HAP-1 (cell line): Measurements from ENCODE around the gene AFAP1L2.

Source experiments
- DNase-seq, 2 experiments: peaks; one replicate each; pipeline ENCODE4 v3.0.0-alpha.2; 2016 to 2020; ENCODE audit warnings: low spot score in 2 of 2
- H3K27me3 ChIP-seq: fragments of 250-450 bp; sonication (Bioruptor Pico); 2 replicates; pipeline ENCODE4 v1.5.1; 2020; ENCODE audit warnings: low read depth, mild to moderate bottlenecking, moderate library complexity
- H3K36me3 ChIP-seq: fragments of 250-450 bp; sonication (Bioruptor Pico); replicated peaks from 2 replicates; pipeline ENCODE4 v1.5.1; 2020; ENCODE audit warnings: mild to moderate bottlenecking
- H3K4me1 ChIP-seq: fragments of 250-450 bp; sonication (Bioruptor Pico); 2 replicates; pipeline ENCODE4 v1.5.1; 2020; ENCODE audit warnings: mild to moderate bottlenecking
- H3K4me3 ChIP-seq: fragments of 250-450 bp; sonication (Bioruptor Pico); 2 replicates; pipeline ENCODE4 v1.5.1; 2020; ENCODE audit warnings: mild to moderate bottlenecking, moderate library complexity
- H3K9me3 ChIP-seq: fragments of 250-450 bp; sonication (Bioruptor Pico); 2 replicates; pipeline ENCODE4 v1.5.1; 2020; ENCODE audit warnings: mild to moderate bottlenecking, moderate library complexity
- in situ Hi-C: fragments of 300-500 bp; cut with MboI; formaldehyde crosslinking; loops from 3 replicates; pipeline ENCODE4 v1.14.3; 2020; ENCODE audit warnings: low sequenced_read_pairs, inconsistent platforms, mixed read lengths

The AFAP1L2 gene

GRCh38 chr10:114388275-114388674, 16.0 kb downstream of the AFAP1L2 start:
- in situ Hi-C loops: no loop called here
- H3K36me3 ChIP-seq: no peaks in the 10 kb centered on the region
- H3K9me3 ChIP-seq: no peaks in the 10 kb centered on the region
- no peaks in the 10 kb centered on the region for H3K4me1 ChIP-seq
- no peak for DNase-seq
- no peaks in the 10 kb centered on the region for H3K27me3 ChIP-seq
- H3K4me3 ChIP-seq: no peak overlapping the region

DNA sequence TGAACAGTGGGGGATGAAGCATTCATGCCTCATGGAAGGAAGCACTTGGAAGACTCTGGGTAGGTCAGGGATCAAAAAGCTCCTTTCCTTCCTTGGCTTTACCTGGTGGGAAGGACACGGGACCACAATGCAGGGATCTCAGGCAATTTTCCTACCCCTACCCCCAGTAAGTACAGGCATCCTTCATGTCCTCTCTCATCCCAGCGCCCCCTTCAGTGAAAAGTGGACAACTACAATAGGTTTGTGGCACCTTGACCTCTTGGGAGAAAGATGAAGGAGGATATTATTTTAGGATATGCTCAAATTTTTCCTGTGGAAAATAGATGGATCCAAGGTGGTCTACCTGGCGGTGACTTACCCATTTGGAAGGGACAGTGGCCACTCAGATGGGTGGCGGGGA, 16.5 kb downstream of the AFAP1L2 start:
- Histone ChIP-seq H3K27me3 (0 out of 2 replicates have a peak, but pooled peaks cover 1% of the 10 kb centered on the region), H3K36me3 (no peaks in the 10 kb centered on the region), H3K9me3 (no peaks in the 10 kb centered on the region), H3K4me3 (no peak overlapping the region), H3K4me1 (no peaks in the 10 kb centered on the region)
- no peak for DNase-seq
- in situ Hi-C loops: no loop called here

DNA sequence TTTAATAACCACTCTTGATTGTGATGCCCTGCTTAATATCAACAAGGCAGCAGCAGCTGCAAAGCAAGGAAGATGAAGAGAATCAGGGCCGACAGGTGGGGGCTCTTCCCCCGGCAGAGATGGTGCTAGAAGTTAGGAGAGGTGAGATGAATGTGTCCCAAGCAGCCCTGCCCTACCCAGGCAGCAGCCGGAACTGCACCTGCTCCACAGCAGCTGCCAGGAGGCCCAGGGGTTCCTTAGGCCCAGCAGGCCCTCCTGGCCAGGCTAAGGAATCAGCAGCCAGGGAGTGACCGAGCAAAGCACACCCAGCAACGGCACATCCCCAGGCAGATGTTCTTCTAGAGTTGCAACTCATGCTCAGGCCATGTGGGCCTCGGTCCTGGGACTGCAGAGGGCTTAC, 17.9 kb downstream of the AFAP1L2 start:
- no peaks in the 10 kb centered on the region for H3K4me1 ChIP-seq
- H3K4me3 ChIP-seq: no peak overlapping the region
- no peaks in the 10 kb centered on the region for H3K9me3 ChIP-seq
- H3K27me3 ChIP-seq: peaks cover 3% of the 10 kb centered on the region; the same call in 1 of the 2 replicates
- DNase-seq: no peak
- in situ Hi-C loops: no loop called here
- H3K36me3 ChIP-seq: no peaks in the 10 kb centered on the region

- Histone ChIP-seq H3K4me1 (no peaks in the 10 kb centered on the region), H3K4me3 (no peak overlapping the region), H3K9me3 (no peaks in the 10 kb centered on the region), H3K36me3 (no peaks in the 10 kb centered on the region), H3K27me3 (peaks cover 9% of the 10 kb centered on the region)
- DNase-seq: no peak
- in situ Hi-C loops: no loop called here
Observed at GRCh38 chr10:114385557-114385956, 18.7 kb downstream of the AFAP1L2 start.

GRCh38 chr10:114384601-114385000, 19.7 kb downstream of the AFAP1L2 start:
- H3K4me3 ChIP-seq: no peak overlapping the region
- no peaks in the 10 kb centered on the region for H3K36me3 ChIP-seq
- no peak for DNase-seq
- no peaks in the 10 kb centered on the region for H3K9me3 ChIP-seq
- no peaks in the 10 kb centered on the region for H3K4me1 ChIP-seq
- H3K27me3 ChIP-seq: peaks cover 9% of the 10 kb centered on the region
- in situ Hi-C loops: no loop called here

DNA sequence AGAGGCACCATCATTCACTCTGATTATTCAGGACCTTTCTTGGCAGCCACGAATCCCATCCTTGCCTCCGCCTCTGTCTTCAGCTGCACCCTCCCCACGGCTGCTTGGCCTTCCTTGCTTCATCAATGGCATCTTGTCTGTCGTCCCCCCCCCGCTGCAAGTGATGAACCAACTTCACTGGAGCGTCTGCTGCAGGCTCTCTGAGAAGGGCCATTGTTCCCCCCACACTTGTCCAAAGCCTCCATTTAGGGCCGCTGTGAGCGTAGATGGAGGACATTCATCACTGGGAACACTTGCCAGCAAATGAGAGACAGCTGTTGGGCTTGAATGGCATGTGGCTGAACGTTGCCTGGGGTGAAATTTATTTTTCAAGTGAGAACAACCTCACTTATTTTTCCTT, 20.1 kb downstream of the AFAP1L2 start:
- no peaks in the 10 kb centered on the region for H3K4me1 ChIP-seq
- H3K27me3 ChIP-seq: peaks cover 9% of the 10 kb centered on the region
- in situ Hi-C loops: no loop called here
- H3K4me3 ChIP-seq: no peak overlapping the region
- no peaks in the 10 kb centered on the region for H3K36me3 ChIP-seq
- H3K9me3 ChIP-seq: no peaks in the 10 kb centered on the region
- no peak for DNase-seq

DNA sequence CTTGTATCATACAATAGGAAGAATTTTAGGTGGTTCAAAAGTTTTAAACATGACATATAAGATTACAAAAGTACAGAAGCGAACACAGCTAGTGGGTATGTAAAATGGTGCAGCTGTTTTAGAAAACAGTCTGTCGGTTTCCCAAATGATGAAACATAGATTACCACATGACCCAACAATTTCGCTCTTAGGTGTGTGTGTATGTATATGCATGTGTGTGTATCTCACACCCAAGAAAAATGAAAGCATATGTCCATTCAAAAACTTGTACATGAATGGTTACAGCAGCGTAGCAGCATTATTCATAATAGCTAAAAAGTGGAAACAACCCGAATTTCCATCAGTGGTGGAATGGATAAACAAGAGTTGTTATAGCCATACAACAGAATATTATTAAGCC, 23.5 kb downstream of the AFAP1L2 start:
- H3K4me3 ChIP-seq: no peak overlapping the region
- DNase-seq: no peak
- no peaks in the 10 kb centered on the region for H3K4me1 ChIP-seq
- H3K9me3 ChIP-seq: no peaks in the 10 kb centered on the region
- peaks cover 9% of the 10 kb centered on the region for H3K27me3 ChIP-seq
- no peaks in the 10 kb centered on the region for H3K36me3 ChIP-seq
- in situ Hi-C loops: no loop called here

DNA sequence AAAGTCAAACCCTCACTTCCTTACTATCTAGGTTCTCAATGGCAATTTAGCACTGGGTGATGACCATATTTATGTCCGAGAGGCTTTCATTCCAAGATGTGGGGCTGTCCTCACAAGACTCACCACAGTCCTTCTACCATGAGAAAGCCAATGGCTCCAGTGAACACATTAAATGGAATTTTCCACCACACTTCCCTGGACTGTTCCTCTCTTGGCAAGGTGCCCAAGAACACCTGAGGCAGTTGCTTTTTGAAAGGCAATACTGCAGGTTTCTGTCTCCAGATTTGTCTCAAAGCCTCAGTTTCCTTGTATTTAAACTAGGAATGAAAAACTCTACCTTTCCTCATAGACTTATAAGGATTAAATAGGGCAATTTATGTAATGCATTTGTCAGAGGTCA, 24.2 kb downstream of the AFAP1L2 start:
- Histone ChIP-seq H3K36me3 (no peaks in the 10 kb centered on the region), H3K27me3 (peaks cover 9% of the 10 kb centered on the region), H3K4me3 (no peak overlapping the region), H3K4me1 (no peaks in the 10 kb centered on the region), H3K9me3 (no peaks in the 10 kb centered on the region)
- in situ Hi-C loops: no loop called here
- no peak for DNase-seq

GRCh38 chr10:114379631-114380041, 24.7 kb downstream of the AFAP1L2 start:
- no peak overlapping the region for H3K4me3 ChIP-seq
- DNase-seq: no peak
- H3K4me1 ChIP-seq: no peaks in the 10 kb centered on the region
- no peaks in the 10 kb centered on the region for H3K36me3 ChIP-seq
- H3K27me3 ChIP-seq: peaks cover 9% of the 10 kb centered on the region
- in situ Hi-C loops: no loop called here
- no peaks in the 10 kb centered on the region for H3K9me3 ChIP-seq

GRCh38 chr10:114376523-114376922, 27.8 kb downstream of the AFAP1L2 start:
- no peak for DNase-seq
- H3K4me3 ChIP-seq: no peak overlapping the region
- no peaks in the 10 kb centered on the region for H3K4me1 ChIP-seq
- H3K27me3 ChIP-seq: peaks cover 6% of the 10 kb centered on the region
- in situ Hi-C loops: no loop called here
- H3K9me3 ChIP-seq: no peaks in the 10 kb centered on the region
- no peaks in the 10 kb centered on the region for H3K36me3 ChIP-seq

- in situ Hi-C loops: no loop called here
- no peaks in the 10 kb centered on the region for H3K4me1 ChIP-seq
Observed at GRCh38 chr10:114375047-114375446, 29.3 kb downstream of the AFAP1L2 start.

GRCh38 chr10:114374053-114374791, 30.1 kb downstream of the AFAP1L2 start:
- H3K4me1 ChIP-seq: no peaks in the 10 kb centered on the region
- H3K9me3 ChIP-seq: no peaks in the 10 kb centered on the region
- in situ Hi-C loops: no loop called here
- no peak for DNase-seq
- no peaks in the 10 kb centered on the region for H3K36me3 ChIP-seq
- no peaks in the 10 kb centered on the region for H3K27me3 ChIP-seq
- H3K4me3 ChIP-seq: no peak overlapping the region

More at GRCh38 chr10:114375047-114375446, 29.3 kb downstream of the AFAP1L2 start:
- Histone ChIP-seq H3K4me3 (no peak overlapping the region), H3K9me3 (no peaks in the 10 kb centered on the region), H3K27me3 (no peaks in the 10 kb centered on the region), H3K36me3 (no peaks in the 10 kb centered on the region)
- DNase-seq: no peak

GRCh38 chr10:114373631-114374030, 30.7 kb downstream of the AFAP1L2 start:
- in situ Hi-C loops: no loop called here
- no peaks in the 10 kb centered on the region for H3K36me3 ChIP-seq
- no peak overlapping the region for H3K4me3 ChIP-seq
- no peaks in the 10 kb centered on the region for H3K4me1 ChIP-seq
- no peaks in the 10 kb centered on the region for H3K9me3 ChIP-seq
- DNase-seq: no peak
- no peaks in the 10 kb centered on the region for H3K27me3 ChIP-seq

GRCh38 chr10:114372995-114373394, 31.3 kb downstream of the AFAP1L2 start:
- DNase-seq: no peak
- H3K9me3 ChIP-seq: no peaks in the 10 kb centered on the region
- no peak overlapping the region for H3K4me3 ChIP-seq
- no peaks in the 10 kb centered on the region for H3K36me3 ChIP-seq
- no peaks in the 10 kb centered on the region for H3K27me3 ChIP-seq
- H3K4me1 ChIP-seq: no peaks in the 10 kb centered on the region
- in situ Hi-C loops: no loop called here

- Histone ChIP-seq H3K4me1 (no peaks in the 10 kb centered on the region), H3K36me3 (no peaks in the 10 kb centered on the region), H3K9me3 (no peaks in the 10 kb centered on the region), H3K4me3 (no peak overlapping the region), H3K27me3 (no peaks in the 10 kb centered on the region)
- in situ Hi-C loops: no loop called here
- DNase-seq: no peak
Observed at GRCh38 chr10:114372179-114372578, 32.1 kb downstream of the AFAP1L2 start.
